GM12878 (cell line): ENCODE measurements around the gene FANCB. TPM values are rescaled to one million over a fixed set of nuclear protein-coding genes. Genes with fewer than 3 reads are reported as not detected.

Experiments
- ATAC-seq: fragments of 200-7000 bp; cut with Tn5 transposase; 3 replicates; pipeline ENCODE4 v1.9.1; 2020; ENCODE audit warnings: mild to moderate bottlenecking, moderate library complexity
- BruUV-seq: library from RNA; stranded (reverse); fragments of 400-500 nt; replicated peaks from 2 replicates; lab custom pipeline; 2021; lab: Mats Ljungman, UMichigan
- CTCF ChIA-PET: fragments of 300-600 bp; sonication (Branson Sonifier 250); formaldehyde crosslinking; extraction: SDS; loops from one replicate; lab custom pipeline; 2021; ENCODE audit warnings: inconsistent platforms; lab: Yijun Ruan, JAX
- POLR2A ChIA-PET: fragments of 350-600 bp; formaldehyde crosslinking; extraction: SDS; loops from one replicate; lab custom pipeline; 2021; ENCODE audit warnings: inconsistent platforms; lab: Charles Lee
- RAD21 ChIA-PET: fragments of 300-600 bp; sonication (Branson Sonifier 250); formaldehyde crosslinking; loops from one replicate; lab custom pipeline; 2023; ENCODE audit warnings: antibody characterized with exemption; ENCODE audit not compliant: unreplicated experiment; lab: Charles Lee
- SMC1A ChIA-PET: fragments of 300-600 bp; sonication (Branson Sonifier 250); formaldehyde crosslinking; loops from one replicate; lab custom pipeline; 2023; ENCODE audit not compliant: unreplicated experiment, uncharacterized antibody; lab: Charles Lee
- DNase-seq: peaks from one replicate; pipeline ENCODE4 v3.0.0-alpha.2; 2011; ENCODE audit warnings: low read depth, low spot score
- FAIRE-seq: peaks from 3 replicates; lab custom pipeline; 2011; peaks lifted over from hg19 to GRCh38; lab: Jason Lieb, UNC
- H2AFZ ChIP-seq: 2 replicates; pipeline ENCODE4 v1.6.0; 2011; ENCODE audit warnings: low read depth, low read length, control low read depth; ENCODE audit not compliant: control insufficient read depth
- H3K27ac ChIP-seq: 2 replicates; pipeline ENCODE4 v1.5.1; 2011; ENCODE audit warnings: control low read depth; ENCODE audit not compliant: control insufficient read depth, insufficient read depth
- H3K27me3 ChIP-seq, 2 experiments: replicated peaks in 1 of 2; 2 replicates each; pipeline versions ENCODE4 v1.6.0 to v1.6.1; 2011; ENCODE audit warnings: low read length in 1 of 2; ENCODE audit not compliant: control insufficient read depth in 2 of 2, insufficient read depth in 2 of 2
- H3K36me3 ChIP-seq, 2 experiments: 2 replicates each; pipeline ENCODE4 v1.5.1; 2011; ENCODE audit warnings: low read length in 1 of 2; ENCODE audit not compliant: control insufficient read depth in 2 of 2, insufficient read depth in 2 of 2
- H3K4me1 ChIP-seq: 2 replicates; pipeline ENCODE4 v1.6.1; 2011; ENCODE audit warnings: mild to moderate bottlenecking, low read length, moderate library complexity, mixed read lengths; ENCODE audit not compliant: control insufficient read depth, insufficient read depth
- H3K4me2 ChIP-seq: 2 replicates; pipeline ENCODE4 v1.6.0; 2011; ENCODE audit warnings: control low read depth; ENCODE audit not compliant: control insufficient read depth, insufficient read depth
- H3K4me3 ChIP-seq: fragments of 200-600 bp; sonication (generic); 2 replicates; pipeline ENCODE4 v1.5.1; 2016
- H3K79me2 ChIP-seq: 2 replicates; pipeline ENCODE4 v1.6.0; 2011; ENCODE audit warnings: low read length; ENCODE audit not compliant: control insufficient read depth, insufficient read depth
- H3K9ac ChIP-seq: 2 replicates; pipeline ENCODE4 v1.8.0; 2011; ENCODE audit warnings: low read length, control low read depth, mixed read lengths; ENCODE audit not compliant: control insufficient read depth, insufficient read depth
- H3K9me3 ChIP-seq: replicated peaks from 3 replicates; pipeline ENCODE4 v1.5.1; 2011; ENCODE audit warnings: mild to moderate bottlenecking, low read length; ENCODE audit not compliant: control insufficient read depth, insufficient read depth
- H4K20me1 ChIP-seq: 2 replicates; pipeline ENCODE4 v1.6.0; 2011; ENCODE audit not compliant: control insufficient read depth, insufficient read depth
- EP300 ChIP-seq, 2 experiments: fragments of 150-350 bp in 1 of 2; IDR thresholded peaks; 2 replicates each; pipeline ENCODE4 v1.6.1; 2011 to 2012; ENCODE audit warnings: low read depth in 2 of 2, low read length in 2 of 2, borderline replicate concordance in 1 of 2, improper control_type of control experiment in 1 of 2, inconsistent platforms in 1 of 2; ENCODE audit not compliant: control insufficient read depth in 1 of 2
- MYC ChIP-seq: IDR thresholded peaks from 2 replicates; pipeline ENCODE4 v1.6.1; 2011; ENCODE audit warnings: mild to moderate bottlenecking, low read length, moderate library complexity, inconsistent platforms; ENCODE audit not compliant: insufficient read depth, insufficient replicate concordance, insufficient read length, severe bottlenecking
- NBN ChIP-seq: fragments of 450-650 bp; IDR thresholded peaks from 2 replicates; pipeline ENCODE4 v1.6.1; 2016
- WGBS: methylation state at CpG from one replicate; pipeline ENCODE4 v1.1.6; 2016; ENCODE audit warnings: low lambda C conversion rate; ENCODE audit not compliant: insufficient replicate concordance, insufficient coverage; ENCODE audit errors: missing lambda C conversion rate; 5-methylcytosine and 5-hydroxymethylcytosine counted together
- in situ Hi-C: fragments of 300-500 bp; cut with MboI; formaldehyde crosslinking; loops from 9 replicates; pipeline ENCODE4 v1.14.3; 2018; ENCODE audit warnings: mixed read lengths
- intact Hi-C: fragments of 100-400 bp; cut with micrococcal nuclease; formaldehyde crosslinking; loops from one replicate; pipeline ENCODE4 v1.14.2; 2022; ENCODE audit not compliant: unreplicated experiment
- polyA plus RNA-seq, 11 experiments: library from polyadenylated mRNA; depleted of rRNA in 4 of 11; unstranded in 6 of 11; stranded (reverse) in 5 of 11; fragments of >200 nt; fragmentation: Nextera tagmentation in 4 of 11; fragmentation: Illumina TruSeq in 1 of 11; extraction: Ambion mirVana in 4 of 11; extraction: Trizol in 1 of 11; gene quantifications; 1 replicate in 1 of 11; 2 replicates in 10 of 11; pipeline versions ENCODE4 v1.2.1 to v1.2.3, GENCODE V29; 2011 to 2016; ENCODE audit warnings: inconsistent platforms in 2 of 11, missing spikeins in 2 of 11, low read depth in 1 of 11
- total RNA-seq, 4 experiments: library from RNA; depleted of rRNA in 3 of 4; stranded (reverse); fragments of >200 nt in 3 of 4; fragmentation: Illumina TruSeq in 1 of 4; extraction: Trizol in 1 of 4; gene quantifications; 2 replicates each; pipeline versions ENCODE4 v1.2.1 to v1.2.3, GENCODE V29; 2013 to 2021
- TF ChIP-seq, protein P1 (sequence below): IDR thresholded peaks from 2 replicates; pipeline ENCODE4 v1.6.1; 2012; ENCODE audit warnings: low read depth, low read length, improper control_type of control experiment
- TF ChIP-seq, protein P2 (sequence below): fragments of 450-650 bp; IDR thresholded peaks from 2 replicates; pipeline ENCODE4 v1.6.1; 2017; ENCODE audit warnings: low read depth, mild to moderate bottlenecking, moderate library complexity

The FANCB gene
- total and polyA plus RNA-seq, 10 of the 15 experiments (the other 5 are each of a cell fraction or from before 2014, with no cell fraction given): 3.0 to 14.6 (median 8.4) TPM

GRCh38 chrX:14884714-14885113 lies 11.8 kb upstream of the FANCB start:
- H2AFZ ChIP-seq: no peak overlapping the region
- in situ Hi-C loops (loop anchor here (25.0 kb wide), 1 partner anchor 1997 kb away; no protein-coding TSS in a partner anchor), intact Hi-C loops (no loop called here)
- H3K27me3 ChIP-seq: no peaks in the 10 kb centered on the region
- ATAC-seq (peak; percentile 54), DNase-seq (no peak), FAIRE-seq (no peak)
- ChIA-PET SMC1A (no interaction called here), POLR2A (no interaction called here), CTCF (no interaction called here), RAD21 (interaction anchor here (2.1 kb wide), 1 partner anchor 12 kb away, joined by 7 read pairs; the partner anchor contains the start of genes FANCB and MOSPD2)
- no peak overlapping the region for H3K4me3 ChIP-seq
- no peaks in the 10 kb centered on the region for H3K36me3 ChIP-seq
- no peak overlapping the region for H3K9ac ChIP-seq
- TF ChIP-seq MYC: no peak
- TF ChIP-seq, protein P1, sequence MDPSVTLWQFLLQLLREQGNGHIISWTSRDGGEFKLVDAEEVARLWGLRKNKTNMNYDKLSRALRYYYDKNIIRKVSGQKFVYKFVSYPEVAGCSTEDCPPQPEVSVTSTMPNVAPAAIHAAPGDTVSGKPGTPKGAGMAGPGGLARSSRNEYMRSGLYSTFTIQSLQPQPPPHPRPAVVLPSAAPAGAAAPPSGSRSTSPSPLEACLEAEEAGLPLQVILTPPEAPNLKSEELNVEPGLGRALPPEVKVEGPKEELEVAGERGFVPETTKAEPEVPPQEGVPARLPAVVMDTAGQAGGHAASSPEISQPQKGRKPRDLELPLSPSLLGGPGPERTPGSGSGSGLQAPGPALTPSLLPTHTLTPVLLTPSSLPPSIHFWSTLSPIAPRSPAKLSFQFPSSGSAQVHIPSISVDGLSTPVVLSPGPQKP: no peak
- TF ChIP-seq EP300 (IDR thresholded peaks at IDR 0.05; ENCODE audit: borderline replicate concordance in 1 of 2, control insufficient read depth in 1 of 2, low read depth in 2 of 2, low read length in 2 of 2): peak in 1 of 2 experiments; percentile 21; a peak in 1 of 4 replicates
- TF ChIP-seq, protein P2, sequence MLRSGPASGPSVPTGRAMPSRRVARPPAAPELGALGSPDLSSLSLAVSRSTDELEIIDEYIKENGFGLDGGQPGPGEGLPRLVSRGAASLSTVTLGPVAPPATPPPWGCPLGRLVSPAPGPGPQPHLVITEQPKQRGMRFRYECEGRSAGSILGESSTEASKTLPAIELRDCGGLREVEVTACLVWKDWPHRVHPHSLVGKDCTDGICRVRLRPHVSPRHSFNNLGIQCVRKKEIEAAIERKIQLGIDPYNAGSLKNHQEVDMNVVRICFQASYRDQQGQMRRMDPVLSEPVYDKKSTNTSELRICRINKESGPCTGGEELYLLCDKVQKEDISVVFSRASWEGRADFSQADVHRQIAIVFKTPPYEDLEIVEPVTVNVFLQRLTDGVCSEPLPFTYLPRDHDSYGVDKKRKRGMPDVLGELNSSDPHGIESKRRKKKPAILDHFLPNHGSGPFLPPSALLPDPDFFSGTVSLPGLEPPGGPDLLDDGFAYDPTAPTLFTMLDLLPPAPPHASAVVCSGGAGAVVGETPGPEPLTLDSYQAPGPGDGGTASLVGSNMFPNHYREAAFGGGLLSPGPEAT: peak; percentile 68; the same call in 1 of the 2 replicates
- TF ChIP-seq NBN: no peak
- H3K27ac ChIP-seq: no peak overlapping the region
- H3K4me1 ChIP-seq: no peaks in the 10 kb centered on the region
- no peaks in the 10 kb centered on the region for H4K20me1 ChIP-seq
- 0% methylated on average over 1 of the region's 1 CpG for WGBS
- H3K9me3 ChIP-seq: no peaks in the 10 kb centered on the region
- H3K79me2 ChIP-seq: no peaks in the 10 kb centered on the region
- no peak overlapping the region for H3K4me2 ChIP-seq
- BruUV-seq: no TSS peak
